Measurements from ENCODE around the gene IL2RA.
A peak's percentile ranks its signal among the peaks of the same experiment; 100 is the strongest.
"Not testable (repeated sequence)": the region's sequence is repeated elsewhere in the genome, so short reads cannot be mapped to it uniquely, and the experiment has no call there.

IL2RA gene

DNA sequence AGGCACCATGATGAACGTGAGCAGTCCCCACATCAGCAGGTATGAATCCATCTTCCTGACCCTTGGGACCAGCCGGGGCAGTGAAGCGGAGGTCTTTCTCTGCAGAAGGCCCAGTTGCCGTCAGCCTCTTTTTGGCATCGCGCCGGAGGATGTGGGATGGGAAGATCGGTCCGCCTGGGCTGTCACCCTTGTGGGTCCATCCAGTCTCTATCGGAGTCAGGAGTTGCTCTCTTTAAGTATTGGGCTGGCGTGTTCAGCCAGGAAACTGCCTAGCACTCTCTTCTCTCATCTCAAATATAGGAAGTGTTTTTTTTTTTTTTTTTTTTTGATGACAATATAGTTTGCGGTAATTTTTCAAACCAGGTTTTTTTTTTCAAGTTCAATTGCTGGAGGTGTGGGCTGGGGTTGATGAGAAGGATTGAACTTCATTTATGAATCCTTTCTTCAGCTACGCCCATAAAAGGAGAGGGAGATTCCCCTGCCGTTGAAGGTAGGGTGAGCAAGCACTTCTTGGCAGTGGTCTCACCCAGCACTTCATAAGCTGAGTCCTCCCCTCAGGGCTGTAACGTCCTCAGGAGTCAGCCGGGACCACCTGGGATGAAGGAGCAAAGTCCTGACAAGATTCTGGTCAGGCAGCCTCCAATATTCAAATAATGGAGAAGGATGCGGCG, at the start of gene IL2RA:
TSS of gene IL2RA (minus strand) at position 267 of the 671 bp plus-strand sequence. CDS start at position 51, 216 bp downstream.
- DNase-seq (ENCODE audit: low read depth in 2 of 2): peak; percentile 50 to 61

DNA sequence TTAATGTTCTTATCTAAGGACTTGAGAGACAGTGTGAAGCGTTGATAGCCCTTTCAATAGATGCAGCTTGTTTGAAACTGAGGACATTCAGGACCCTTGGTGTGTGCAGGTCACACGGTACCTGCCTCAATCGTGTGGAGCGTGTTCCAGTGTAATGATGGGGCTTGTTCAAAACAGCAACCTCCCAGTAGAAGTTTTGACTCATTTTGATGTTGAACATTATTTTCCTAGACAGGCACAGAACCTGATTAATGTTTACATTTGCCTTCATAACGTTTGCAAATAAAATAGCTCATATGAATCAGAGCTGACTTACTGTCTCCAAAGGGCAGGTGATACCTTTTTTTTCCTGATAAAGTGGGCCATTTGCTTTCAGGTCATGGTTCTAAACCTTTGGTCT, 48.0 kb upstream of the IL2RA start:
- DNase-seq (ENCODE audit: low read depth in 2 of 2): no peak

DNA sequence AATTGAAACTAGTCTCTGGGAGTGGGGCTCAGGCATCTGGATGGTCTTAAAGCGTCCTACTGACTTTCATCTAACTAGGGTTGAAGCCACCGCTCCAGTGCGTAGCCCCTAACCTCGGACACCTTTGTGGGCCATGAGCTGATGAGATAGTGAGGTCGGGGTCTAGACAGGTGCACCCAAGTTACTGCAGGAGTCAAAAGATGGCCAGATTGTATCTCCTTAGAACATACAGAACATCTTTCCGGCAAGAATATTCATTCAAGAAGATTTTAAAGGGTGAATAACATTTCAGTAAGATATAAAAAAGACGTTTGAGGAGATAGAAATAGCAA, 47.2 kb upstream of the IL2RA start:
- no peak for DNase-seq (ENCODE audit: low read depth in 2 of 2)

DNA sequence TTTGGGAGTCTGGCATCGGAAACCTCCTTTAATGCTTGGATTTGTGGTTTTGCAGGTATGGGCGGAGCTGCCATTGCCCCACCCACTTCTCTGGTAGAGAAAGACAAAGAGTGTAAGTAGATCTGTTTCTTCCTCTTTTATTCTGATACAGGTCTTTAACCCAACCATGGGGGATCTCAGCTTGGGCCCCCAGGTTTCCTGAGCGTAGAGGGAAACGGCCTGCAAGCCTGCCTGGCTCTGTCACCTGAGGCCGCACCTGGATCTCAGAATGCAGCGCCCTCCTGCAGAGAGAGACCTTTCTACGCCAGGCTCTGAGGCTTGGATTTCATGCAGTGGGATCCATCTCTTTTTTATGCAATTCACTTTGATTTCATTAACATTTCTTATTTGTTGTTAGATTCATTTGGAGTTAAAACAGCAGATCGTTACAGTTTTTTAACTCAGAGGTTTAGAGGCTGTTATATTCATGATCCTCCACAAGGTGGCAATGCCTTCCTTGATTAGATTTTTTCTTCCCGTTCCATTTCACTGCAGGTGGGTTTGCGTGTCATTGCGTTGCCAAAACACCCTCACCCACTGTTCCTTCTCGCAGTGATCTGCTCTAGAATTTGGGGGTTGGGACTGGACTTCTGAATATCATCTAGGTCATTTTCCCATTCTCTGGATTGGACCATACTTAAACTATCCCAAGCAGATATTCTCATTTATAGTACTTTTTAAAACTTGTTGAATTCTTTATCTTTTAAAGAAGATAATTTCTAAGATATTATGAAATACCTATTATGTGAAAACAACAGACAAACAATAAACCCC, 46.7 kb upstream of the IL2RA start:
- DNase-seq (ENCODE audit: low read depth in 2 of 2): no peak

DNA sequence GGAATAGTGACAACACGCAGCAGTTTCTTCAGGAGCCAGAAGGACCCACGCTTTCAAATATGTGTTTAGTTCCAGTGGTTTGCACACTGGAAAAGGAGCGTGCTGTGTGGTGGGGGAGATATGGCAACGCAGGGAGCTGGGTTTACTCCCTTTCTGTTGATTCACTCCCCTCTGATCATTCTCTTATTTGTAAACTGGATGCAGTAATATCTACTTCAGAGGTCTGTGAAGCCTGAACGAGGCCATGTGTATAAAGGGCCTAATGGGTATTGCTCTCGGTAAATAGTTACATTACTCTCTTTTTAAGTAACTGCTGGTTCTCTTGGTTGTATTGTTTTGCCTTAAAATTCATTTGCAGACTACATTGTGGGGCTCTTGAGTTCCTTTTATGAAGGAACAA, 45.9 kb upstream of the IL2RA start:
- DNase-seq (ENCODE audit: low read depth in 2 of 2): no peak

DNA sequence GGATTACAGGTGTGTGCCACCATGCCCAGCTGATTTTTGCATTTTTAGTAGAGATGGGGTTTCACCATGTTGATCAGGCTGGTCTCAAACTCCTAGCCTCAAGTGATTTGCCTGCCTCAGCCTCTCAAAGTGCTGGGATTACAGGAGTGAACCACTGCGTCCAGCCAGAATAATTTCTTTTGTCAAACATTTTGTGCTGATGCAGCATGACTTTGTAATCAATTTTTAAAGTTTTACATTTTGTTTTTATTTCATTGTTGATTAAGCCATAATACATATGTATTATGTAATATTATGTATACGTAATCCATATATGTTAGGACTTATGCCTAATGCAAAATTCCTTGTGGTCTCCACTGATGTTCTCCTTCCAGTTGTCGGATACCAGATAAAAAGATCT, 45.4 kb upstream of the IL2RA start:
- DNase-seq (ENCODE audit: low read depth in 2 of 2): not testable (repeated sequence)

DNA sequence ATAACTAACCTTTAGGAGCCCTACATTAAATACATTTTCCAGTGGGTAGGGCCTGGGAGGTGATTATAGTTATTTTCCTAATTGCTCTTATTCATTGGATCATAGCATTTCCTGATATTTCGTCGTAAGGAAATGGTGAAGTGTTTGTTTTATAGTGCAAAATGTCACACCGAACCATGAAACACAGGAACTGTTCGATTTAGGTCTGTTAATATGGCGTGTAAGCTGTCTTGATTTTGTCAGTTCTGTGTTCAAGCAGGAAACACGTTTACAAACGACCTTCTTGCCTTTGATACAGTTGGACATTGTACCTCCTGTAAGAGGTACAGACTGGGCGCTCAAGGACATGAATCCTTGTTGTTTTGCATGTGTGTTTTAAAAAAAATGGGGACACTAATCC, 41.4 kb upstream of the IL2RA start:
- DNase-seq (ENCODE audit: low read depth in 2 of 2): no peak

DNA sequence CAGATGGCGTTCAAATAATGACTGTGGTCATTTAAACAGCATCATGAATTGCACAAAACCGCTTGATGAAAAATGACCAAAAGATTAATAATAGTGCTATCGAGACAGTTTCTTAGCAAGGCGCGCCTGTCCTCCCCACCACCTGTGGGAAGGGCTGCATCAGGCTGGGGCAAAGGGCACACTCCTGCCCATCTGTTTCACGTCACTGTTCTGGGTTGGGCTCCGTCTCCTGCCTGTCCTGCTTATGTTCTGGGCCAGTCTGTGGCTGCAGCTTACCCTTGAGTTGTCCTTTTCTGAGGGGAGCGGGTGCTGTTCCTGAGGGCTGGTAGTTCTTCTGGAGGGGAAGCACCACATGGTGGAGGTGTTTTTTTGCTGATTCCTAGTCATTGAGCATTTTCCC, 40.0 kb upstream of the IL2RA start:
- no peak for DNase-seq (ENCODE audit: low read depth in 2 of 2)

DNA sequence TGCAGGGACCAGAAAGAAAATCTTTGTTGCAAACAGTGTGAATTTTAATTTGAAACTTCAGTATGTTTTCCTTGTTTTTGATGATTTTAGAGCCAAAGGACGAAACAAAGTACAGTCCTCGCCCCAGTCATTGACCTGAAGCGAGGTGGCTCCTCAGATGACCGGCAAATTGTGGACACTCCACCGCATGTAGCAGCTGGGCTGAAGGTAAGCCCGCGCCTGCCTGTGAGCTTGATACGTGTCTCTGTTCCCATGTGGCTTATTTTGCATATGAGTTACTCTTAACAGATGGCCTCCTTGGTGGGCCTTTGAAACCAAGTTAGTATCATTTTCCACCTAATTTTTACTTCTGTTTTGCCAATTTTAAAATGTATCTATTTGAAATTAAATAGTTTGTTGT, 39.0 kb upstream of the IL2RA start:
- DNase-seq (ENCODE audit: low read depth in 2 of 2): no peak

DNA sequence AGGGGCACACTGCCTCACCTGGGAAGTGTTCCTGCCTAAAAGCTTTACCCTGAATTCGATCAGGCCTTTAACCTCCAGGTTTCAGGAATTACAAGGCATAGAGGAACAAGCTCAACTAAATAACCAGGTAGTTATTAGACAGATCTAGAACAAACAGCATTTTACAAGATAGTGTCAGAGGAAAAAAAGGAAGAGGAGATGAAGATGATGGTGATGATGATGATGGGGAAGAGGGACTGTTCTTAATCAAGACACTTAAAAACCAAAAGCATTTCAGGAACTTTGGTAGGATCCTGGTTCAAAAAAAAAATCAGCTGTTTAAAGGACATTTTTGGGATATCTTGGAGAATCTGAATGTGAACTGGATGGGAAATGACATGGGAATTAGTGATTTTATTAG, 38.2 kb upstream of the IL2RA start:
- DNase-seq (ENCODE audit: low read depth in 2 of 2): no peak

DNA sequence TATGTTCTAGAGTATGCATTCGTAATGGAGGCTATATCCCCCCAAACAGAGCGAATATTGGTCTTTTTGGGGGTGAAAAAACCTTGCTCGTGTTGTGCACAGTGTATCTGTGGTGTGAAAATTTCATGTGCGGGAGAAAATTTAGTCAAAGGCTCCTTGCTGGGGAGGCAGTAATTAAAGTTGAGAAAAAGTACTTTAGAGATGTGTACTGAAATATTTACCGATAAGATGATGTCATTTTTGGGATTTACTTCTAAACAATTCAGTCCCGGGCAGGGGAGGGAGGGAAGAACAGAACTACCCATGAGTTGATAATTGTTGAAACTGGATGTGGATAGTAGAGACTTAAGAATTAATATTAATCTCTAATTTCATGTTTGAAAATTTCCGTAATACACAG, 36.0 kb upstream of the IL2RA start:
- DNase-seq (ENCODE audit: low read depth in 2 of 2): no peak

DNA sequence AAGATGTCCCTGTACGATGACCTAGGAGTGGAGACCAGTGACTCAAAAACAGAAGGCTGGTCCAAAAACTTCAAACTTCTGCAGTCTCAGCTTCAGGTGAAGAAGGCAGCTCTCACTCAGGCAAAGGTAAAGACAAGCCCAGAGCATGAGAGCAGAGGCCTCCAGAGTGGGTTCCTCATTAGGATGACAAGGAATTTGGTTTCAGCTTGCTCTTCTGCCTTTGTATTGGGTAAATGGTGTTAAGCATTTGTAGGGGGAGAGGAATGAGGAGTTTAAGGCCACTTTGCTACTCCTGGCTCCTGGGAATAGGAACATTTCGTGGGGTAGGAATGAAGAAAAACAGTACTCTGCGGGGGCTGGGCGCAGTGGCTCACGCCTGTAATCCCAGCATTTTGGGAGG, 34.9 kb upstream of the IL2RA start:
- DNase-seq (ENCODE audit: low read depth in 2 of 2): no peak

DNA sequence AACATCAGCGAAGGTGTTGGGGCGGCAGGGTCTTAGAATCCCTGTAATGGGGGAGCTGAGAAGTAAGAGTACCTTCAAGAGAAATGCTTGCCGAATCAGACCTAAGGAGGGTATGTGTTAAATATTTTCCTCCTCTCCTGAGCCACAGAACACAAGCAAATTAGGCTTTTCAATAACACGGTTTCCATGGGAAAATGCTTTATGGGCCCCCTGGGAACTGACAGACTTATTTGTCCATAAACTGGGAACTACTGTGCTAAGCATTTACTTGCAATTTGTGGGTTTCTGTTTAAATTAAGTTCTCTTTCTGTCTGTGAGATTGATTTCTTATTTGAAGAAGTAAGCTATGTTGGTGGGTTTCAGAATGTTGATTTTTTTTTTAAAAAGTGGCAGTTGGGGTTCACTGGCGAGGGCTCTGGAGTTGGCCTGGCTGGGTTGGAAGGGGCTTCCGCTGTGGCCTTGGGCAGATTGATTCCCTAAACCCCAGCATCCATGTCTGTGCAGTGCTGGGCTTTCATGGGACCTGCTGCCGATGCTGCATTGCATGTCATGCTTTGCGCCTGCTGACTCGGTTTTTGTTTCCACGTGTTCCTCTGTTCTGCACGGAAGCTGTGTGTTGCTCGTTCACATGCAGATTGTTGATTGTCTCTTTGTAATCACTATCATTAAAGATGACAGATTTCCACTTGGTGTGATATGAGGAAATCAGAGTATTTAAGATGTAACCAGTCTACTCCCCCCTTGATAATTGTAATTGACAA, 33.8 kb upstream of the IL2RA start:
- DNase-seq (ENCODE audit: low read depth in 2 of 2): no peak

DNA sequence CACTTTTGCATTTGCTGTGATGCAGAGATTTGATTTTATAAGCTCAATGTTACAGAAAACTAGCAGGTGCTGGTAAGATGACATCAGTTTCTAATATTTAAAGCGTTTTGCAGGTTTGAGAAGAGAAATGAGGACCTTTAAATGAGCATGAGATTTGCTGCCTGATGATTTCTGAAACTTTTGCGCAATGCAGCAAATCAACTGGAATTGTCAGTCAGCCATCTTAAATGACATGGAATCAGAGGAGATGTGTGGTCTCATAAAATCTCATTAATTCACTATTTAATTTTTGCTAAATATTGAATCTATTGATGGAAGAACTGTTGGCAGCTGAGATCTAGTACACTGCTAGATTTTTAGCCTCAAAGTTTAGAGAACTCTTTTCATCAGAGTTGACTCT, 30.6 kb upstream of the IL2RA start:
- no peak for DNase-seq (ENCODE audit: low read depth in 2 of 2)

DNA sequence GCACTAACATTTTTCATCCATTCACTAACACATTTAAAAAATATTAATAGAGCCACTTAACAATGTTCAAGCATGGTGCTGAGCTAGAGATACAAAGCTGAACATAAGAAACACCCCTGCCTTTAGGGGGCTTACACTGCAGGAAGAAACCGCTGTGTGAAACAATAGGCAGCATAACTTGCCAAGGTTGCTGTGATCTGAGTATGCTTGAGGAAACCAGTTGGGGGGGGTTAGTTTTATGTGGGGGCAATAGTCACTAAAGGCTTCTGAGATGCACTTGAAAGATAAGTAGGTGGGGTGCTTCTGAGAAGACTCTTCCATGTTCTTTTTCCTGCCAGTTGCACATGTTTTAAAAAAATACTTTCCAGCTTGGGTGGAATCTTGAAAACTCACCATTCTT, 29.5 kb upstream of the IL2RA start:
- DNase-seq (ENCODE audit: low read depth in 2 of 2): no peak

DNA sequence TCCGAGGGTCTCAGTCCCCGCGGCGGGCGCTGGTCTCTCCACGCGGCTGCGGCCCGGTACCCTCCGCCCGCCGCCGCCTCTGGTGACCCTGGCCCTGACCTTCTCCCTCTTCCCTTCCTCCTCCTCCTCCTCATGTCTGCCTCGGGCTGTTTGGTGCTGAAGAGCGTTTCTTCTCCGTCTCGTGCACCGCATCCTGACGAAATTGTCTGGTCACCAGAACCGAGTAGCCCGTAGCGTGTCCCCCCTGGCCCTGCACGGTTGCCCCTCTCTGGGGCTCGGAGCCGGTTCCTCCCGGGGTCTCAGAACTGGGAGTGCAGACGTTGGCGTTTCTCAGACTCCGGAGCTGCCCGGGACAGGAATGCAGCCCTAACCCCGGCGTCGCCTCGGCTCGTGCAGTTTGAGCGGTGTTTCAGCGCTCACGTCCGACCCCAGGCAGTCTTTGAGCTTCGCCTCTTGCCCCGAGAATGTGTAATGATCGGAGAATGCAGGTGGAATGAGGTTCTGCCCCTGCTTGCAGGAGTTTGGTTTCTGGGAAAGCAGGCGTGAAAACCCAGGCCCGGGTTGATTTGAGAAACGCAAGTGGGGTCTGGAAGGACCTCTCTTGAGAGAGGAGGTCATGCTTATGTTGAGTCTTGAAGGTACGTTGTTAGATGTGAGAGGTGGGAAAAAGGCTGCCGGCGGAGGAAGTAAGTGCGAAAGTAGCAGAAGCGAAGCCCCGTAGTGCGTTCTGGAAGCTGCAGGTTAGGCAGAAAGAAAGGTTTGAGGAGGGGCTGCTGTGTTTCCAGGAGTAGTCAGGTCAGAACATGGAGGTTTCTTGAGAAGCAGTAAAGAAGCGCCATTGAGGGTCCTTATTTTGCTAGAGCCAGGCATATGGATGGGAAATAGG, 27.4 kb upstream of the IL2RA start:
- DNase-seq (ENCODE audit: low read depth in 2 of 2): no peak

DNA sequence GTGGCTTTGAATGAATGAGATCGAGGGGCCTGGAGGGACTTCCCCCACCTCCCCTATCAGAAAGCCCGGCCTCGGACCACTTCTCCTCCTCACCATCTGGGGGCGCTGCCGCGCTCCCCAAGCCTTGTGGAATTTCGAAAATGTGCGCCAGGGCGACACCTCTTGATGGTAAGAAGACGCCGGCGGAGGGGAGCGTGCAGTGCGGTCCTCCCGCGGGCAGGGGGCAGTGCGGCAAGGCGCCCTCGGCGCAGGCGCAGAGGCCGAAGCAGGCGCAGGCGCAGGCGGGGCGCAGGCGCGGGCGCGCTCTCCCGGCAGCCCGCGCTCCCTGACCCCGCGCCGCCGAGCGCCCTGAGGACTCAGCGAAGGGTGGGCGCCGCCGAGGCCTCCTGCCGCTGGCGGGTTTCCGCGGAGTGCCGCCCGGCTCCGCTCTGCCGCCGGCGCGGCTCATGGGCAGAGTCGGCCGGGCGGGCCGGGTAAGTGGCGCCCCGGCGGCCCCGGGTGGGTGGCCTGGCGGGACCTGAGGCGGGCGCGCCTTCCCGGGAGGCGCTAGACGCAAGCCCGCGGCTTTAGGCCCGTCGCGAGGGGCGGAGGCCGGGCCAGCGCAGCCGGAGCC, 26.7 kb upstream of the IL2RA start, which contains the start of gene RBM17:
TSS of gene RBM17 (plus strand) at position 314 of the 613 bp plus-strand sequence. CDS start 8,032 bp downstream, outside the sequence.
- DNase-seq (ENCODE audit: low read depth in 2 of 2): peak; percentile 95

DNA sequence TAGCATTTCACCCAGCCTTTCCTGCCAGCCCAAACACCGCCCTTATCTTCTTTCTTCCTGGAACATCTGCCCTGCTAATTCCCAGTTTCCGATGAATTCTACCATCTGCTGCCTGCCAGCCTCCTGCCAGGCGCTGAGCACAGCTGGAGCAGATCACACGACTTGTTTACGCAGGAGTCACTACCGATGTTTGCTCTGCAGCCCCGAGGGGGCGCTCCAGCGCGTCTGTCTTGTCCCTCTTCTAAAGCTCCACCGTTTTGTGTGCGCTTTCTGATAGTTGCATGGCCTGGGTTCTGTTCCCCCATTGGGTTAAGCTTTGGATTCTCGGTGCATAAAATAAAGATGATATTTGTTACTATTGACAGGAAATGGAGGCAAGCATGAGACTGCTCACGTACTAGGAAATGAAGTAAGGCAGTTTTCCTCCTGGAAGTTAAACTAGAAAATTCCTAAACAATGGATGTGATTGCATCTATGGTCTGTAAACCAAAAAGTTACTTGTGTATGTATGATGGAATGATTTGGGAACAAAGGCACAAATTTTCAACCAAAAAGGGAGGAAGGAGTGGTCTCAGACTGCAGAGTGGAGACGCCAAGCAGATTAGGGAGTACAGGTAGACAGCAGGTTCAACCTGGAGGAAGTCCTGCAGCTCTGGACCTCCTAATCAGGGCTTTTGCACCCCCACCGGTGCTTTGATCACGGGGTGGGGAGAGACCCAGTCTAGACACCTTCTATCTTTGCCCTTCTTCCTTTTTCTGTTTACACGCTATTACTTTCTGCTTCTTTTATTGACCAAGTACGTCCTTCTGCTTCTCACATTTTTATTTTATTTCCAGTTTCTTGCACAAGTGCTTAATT, 24.4 kb upstream of the IL2RA start:
- peak; percentile 77 to 80 for DNase-seq (ENCODE audit: low read depth in 2 of 2)

DNA sequence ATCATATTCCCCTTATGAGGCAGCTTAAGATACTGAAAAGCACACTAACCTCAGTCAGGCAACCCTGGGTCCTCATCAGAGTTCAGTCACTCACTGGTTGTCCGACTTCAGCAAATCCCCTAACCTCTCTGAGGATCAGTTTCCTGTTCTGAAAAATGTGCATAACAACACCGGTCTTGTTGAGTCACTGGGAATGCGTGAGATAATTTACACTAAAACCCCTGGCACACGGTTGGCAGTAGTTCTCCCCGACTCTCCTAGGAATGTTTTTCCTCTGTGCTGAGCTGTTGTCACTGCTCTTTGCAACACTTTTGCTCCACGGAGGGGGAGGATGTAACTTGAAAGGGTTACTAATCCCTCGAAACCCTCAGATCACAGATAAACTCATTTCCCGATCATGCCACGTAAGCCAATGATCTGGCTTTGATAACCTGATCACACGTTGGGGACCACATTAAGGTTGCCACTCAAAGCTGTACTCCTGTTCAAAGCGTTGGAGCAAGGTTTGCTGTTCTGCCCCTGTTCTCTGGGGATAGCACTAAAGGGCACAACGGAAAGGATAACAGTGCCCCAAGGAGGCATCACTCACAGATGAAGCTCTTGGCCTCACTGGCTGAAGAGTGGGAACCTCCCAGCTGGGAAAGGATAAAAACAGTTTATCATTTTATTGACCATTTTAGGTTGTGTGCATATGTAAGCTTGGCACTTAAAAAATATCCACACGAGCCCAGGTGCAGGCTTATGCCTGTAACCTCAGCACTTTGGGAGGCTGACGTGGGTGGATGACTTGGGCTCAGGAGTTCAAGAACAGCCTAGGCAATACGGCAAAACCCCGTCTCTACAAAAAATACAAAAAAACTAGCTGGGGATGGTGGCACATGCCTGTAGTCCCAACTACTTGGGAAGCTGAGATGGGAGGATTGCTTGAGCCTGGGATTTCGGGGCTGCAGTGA, 21.6 kb upstream of the IL2RA start:
- peak; percentile 20 to 53 for DNase-seq (ENCODE audit: low read depth in 2 of 2)
